ENCODE data around the gene CFAP61. TPM values are rescaled to one million over a fixed set of nuclear protein-coding genes. Genes with fewer than 3 reads are reported as not detected.

CFAP61 gene
- total RNA-seq, 1 donor from 2014 or later: 2.6 TPM

GRCh38 chr20:20321134-20321533 lies 268.8 kb downstream of the CFAP61 start:
- peaks cover 1% of the 10 kb centered on the region for H3K4me1 Mint-ChIP-seq (ENCODE audit: low read depth)
- TF ChIP-seq CTCF (IDR thresholded peaks at IDR 0.05; ENCODE audit: unreplicated experiment): no peak
- DNase-seq (ENCODE audit: low spot score, unreplicated experiment): no peak
- no peak overlapping the region for H3K27ac Mint-ChIP-seq
- no peak overlapping the region for H3K4me3 Mint-ChIP-seq (ENCODE audit: low read depth)
- H3K27me3 Mint-ChIP-seq: no peaks in the 10 kb centered on the region
- no peaks in the 10 kb centered on the region for H3K36me3 Mint-ChIP-seq (ENCODE audit: insufficient read depth)
- H3K9me3 Mint-ChIP-seq (ENCODE audit: low read depth): peaks cover 11% of the 10 kb centered on the region

- H3K27me3 Mint-ChIP-seq: no peaks in the 10 kb centered on the region
- no peaks in the 10 kb centered on the region for H3K36me3 Mint-ChIP-seq (ENCODE audit: insufficient read depth)
- no peak for TF ChIP-seq CTCF (IDR thresholded peaks at IDR 0.05; ENCODE audit: unreplicated experiment)
- H3K9me3 Mint-ChIP-seq (ENCODE audit: low read depth): peaks cover 11% of the 10 kb centered on the region
- DNase-seq (ENCODE audit: low spot score, unreplicated experiment): no peak
- peaks cover 1% of the 10 kb centered on the region for H3K4me1 Mint-ChIP-seq (ENCODE audit: low read depth)
- no peak overlapping the region for H3K4me3 Mint-ChIP-seq (ENCODE audit: low read depth)
- no peak overlapping the region for H3K27ac Mint-ChIP-seq
These were observed 269.6 kb downstream of the CFAP61 start for GRCh38 chr20:20321917-20322316.

GRCh38 chr20:20322912-20323311 lies 270.6 kb downstream of the CFAP61 start:
- Mint-ChIP-seq H3K4me1 (ENCODE audit: low read depth) (no peaks in the 10 kb centered on the region), H3K27ac (no peak overlapping the region), H3K36me3 (ENCODE audit: insufficient read depth) (no peaks in the 10 kb centered on the region), H3K9me3 (ENCODE audit: low read depth) (peaks cover 11% of the 10 kb centered on the region), H3K27me3 (no peaks in the 10 kb centered on the region), H3K4me3 (ENCODE audit: low read depth) (no peak overlapping the region)
- TF ChIP-seq CTCF (IDR thresholded peaks at IDR 0.05; ENCODE audit: unreplicated experiment): no peak
- DNase-seq (ENCODE audit: low spot score, unreplicated experiment): no peak

GRCh38 chr20:20327746-20328145 lies 275.4 kb downstream of the CFAP61 start:
- Mint-ChIP-seq H3K27ac (peak overlapping the region; percentile 6), H3K27me3 (no peaks in the 10 kb centered on the region), H3K36me3 (ENCODE audit: insufficient read depth) (no peaks in the 10 kb centered on the region), H3K4me1 (ENCODE audit: low read depth) (peaks cover 3% of the 10 kb centered on the region), H3K4me3 (ENCODE audit: low read depth) (no peak overlapping the region), H3K9me3 (ENCODE audit: low read depth) (no peaks in the 10 kb centered on the region)
- TF ChIP-seq CTCF (IDR thresholded peaks at IDR 0.05; ENCODE audit: unreplicated experiment): no peak
- DNase-seq (ENCODE audit: low spot score, unreplicated experiment): no peak

GRCh38 chr20:20329564-20329963 lies 277.2 kb downstream of the CFAP61 start:
- Mint-ChIP-seq H3K4me1 (ENCODE audit: low read depth) (peaks cover 3% of the 10 kb centered on the region), H3K27me3 (no peaks in the 10 kb centered on the region), H3K4me3 (ENCODE audit: low read depth) (no peak overlapping the region), H3K9me3 (ENCODE audit: low read depth) (no peaks in the 10 kb centered on the region), H3K27ac (no peak overlapping the region), H3K36me3 (ENCODE audit: insufficient read depth) (no peaks in the 10 kb centered on the region)
- no peak for DNase-seq (ENCODE audit: low spot score, unreplicated experiment)
- TF ChIP-seq CTCF (IDR thresholded peaks at IDR 0.05; ENCODE audit: unreplicated experiment): no peak

Measured in progenitor cell of endocrine pancreas (in vitro differentiated cells).